GM18508 (cell line): ENCODE results near the gene SUSD2.
"Not testable (repeated sequence)": the region's sequence is repeated elsewhere in the genome, so short reads cannot be mapped to it uniquely, and the experiment has no call there.

ENCODE experiments used
- ATAC-seq: cut with Tn5 transposase; IDR thresholded peaks from one replicate; pipeline ENCODE4 v1.9.1; 2021; ENCODE audit warnings: moderate number of reproducible peaks; ENCODE audit not compliant: insufficient read depth, unreplicated experiment

The SUSD2 gene

GRCh38 chr22:24236656-24237055 lies 55.4 kb downstream of the SUSD2 start:
- no peak for ATAC-seq

GRCh38 chr22:24238101-24238694 lies 56.9 kb downstream of the SUSD2 start:
- ATAC-seq: not testable (repeated sequence)
